Endothelial cell of umbilical vein (primary cell): ENCODE results near the gene NECTIN4. TPM values are rescaled to one million over a fixed set of nuclear protein-coding genes. Genes with fewer than 3 reads are reported as not detected.

ENCODE experiments used
- BruUV-seq: library from RNA; stranded (reverse); fragments of 400-500 nt; replicated peaks from 2 replicates; lab custom pipeline; 2021; lab: Mats Ljungman, UMichigan
- CTCF ChIA-PET: fragments of 300-600, 350-600 bp; sonication (Branson Sonifier 250); formaldehyde crosslinking; loops from one replicate; lab custom pipeline; 2021; ENCODE audit warnings: antibody characterized with exemption, inconsistent platforms; lab: Charles Lee
- POLR2A ChIA-PET: fragments of 300-600, 350-600 bp; sonication (Branson Sonifier 250); formaldehyde crosslinking; loops from one replicate; lab custom pipeline; 2021; ENCODE audit warnings: antibody characterized with exemption, inconsistent platforms; lab: Charles Lee
- DNase-seq: peaks from one replicate; pipeline ENCODE4 v3.0.0-alpha.2; 2011; ENCODE audit warnings: low read depth, low spot score
- FAIRE-seq: peaks from 2 replicates; lab custom pipeline; 2011; peaks lifted over from hg19 to GRCh38; lab: Jason Lieb, UNC
- H2AFZ ChIP-seq: 2 replicates; pipeline ENCODE4 v1.6.0; 2012; ENCODE audit warnings: low read depth, low read length, control low read depth, inconsistent platforms
- H3K27ac ChIP-seq: 2 replicates; pipeline ENCODE4 v1.5.1; 2011; ENCODE audit warnings: low read depth, mild to moderate bottlenecking, control low read depth, low read length, moderate library complexity; ENCODE audit not compliant: insufficient read depth
- H3K27me3 ChIP-seq, 2 experiments: 2 replicates each; pipeline versions ENCODE4 v1.6.0 to v1.6.1; 2011; ENCODE audit warnings: low read length in 2 of 2, mixed read lengths in 1 of 2; ENCODE audit not compliant: control insufficient read depth in 2 of 2, insufficient read depth in 2 of 2
- H3K36me3 ChIP-seq, 2 experiments: 2 replicates in 1 of 2; 3 replicates in 1 of 2; pipeline ENCODE4 v1.5.1; 2011; ENCODE audit warnings: low read length in 2 of 2, mild to moderate bottlenecking in 1 of 2, moderate library complexity in 1 of 2; ENCODE audit not compliant: control insufficient read depth in 2 of 2, insufficient read depth in 2 of 2; ENCODE audit errors: extremely low read depth in 1 of 2
- H3K4me1 ChIP-seq: 3 replicates; pipeline ENCODE4 v1.5.1; 2011; ENCODE audit warnings: mild to moderate bottlenecking, low read length; ENCODE audit not compliant: control insufficient read depth, insufficient read depth; ENCODE audit errors: extremely low read depth
- H3K4me2 ChIP-seq: 2 replicates; pipeline ENCODE4 v1.6.1; 2011; ENCODE audit warnings: low read length, control low read depth, mixed read lengths; ENCODE audit not compliant: insufficient read depth
- H3K4me3 ChIP-seq, 3 experiments: fragments of 200-600 bp in 1 of 3; sonication (generic), shearing (Covaris generic) in 1 of 3; replicated peaks in 1 of 3; 2 replicates each; pipeline ENCODE4 v1.5.1; 2011 to 2016; ENCODE audit warnings: control low read depth in 3 of 3, low read length in 3 of 3, mild to moderate bottlenecking in 2 of 3, inconsistent platforms in 1 of 3, low read depth in 1 of 3, moderate library complexity in 1 of 3; ENCODE audit not compliant: insufficient read depth in 1 of 3
- H3K79me2 ChIP-seq: 2 replicates; pipeline ENCODE4 v1.6.0; 2012; ENCODE audit warnings: low read length, inconsistent platforms; ENCODE audit not compliant: control insufficient read depth, insufficient read depth
- H3K9ac ChIP-seq: replicated peaks from 2 replicates; pipeline ENCODE3; 2011; ENCODE audit warnings: low read length, control low read depth; ENCODE audit not compliant: insufficient read depth; ENCODE audit errors: extremely low read depth
- H3K9me1 ChIP-seq: replicated peaks from 3 replicates; pipeline ENCODE4 v1.6.0; 2011; ENCODE audit warnings: mild to moderate bottlenecking, low read length; ENCODE audit not compliant: control insufficient read depth, insufficient read depth; ENCODE audit errors: extremely low read depth
- H3K9me3 ChIP-seq: replicated peaks from 2 replicates; pipeline ENCODE4 v1.5.1; 2012; ENCODE audit warnings: low read length, inconsistent platforms; ENCODE audit not compliant: control insufficient read depth, insufficient read depth
- H4K20me1 ChIP-seq: replicated peaks from 2 replicates; pipeline ENCODE3; 2011; ENCODE audit warnings: mild to moderate bottlenecking, low read length; ENCODE audit not compliant: control insufficient read depth, insufficient read depth; ENCODE audit errors: extremely low read depth
- EZH2 ChIP-seq: IDR thresholded peaks from 2 replicates; pipeline ENCODE4 v1.6.1; 2012; ENCODE audit warnings: borderline replicate concordance, low read depth, mild to moderate bottlenecking, moderate library complexity, low read length, inconsistent platforms; ENCODE audit not compliant: severe bottlenecking
- FOS ChIP-seq: IDR thresholded peaks from 2 replicates; pipeline ENCODE4 v1.6.1; 2011; ENCODE audit warnings: mild to moderate bottlenecking, low read length, moderate library complexity, borderline replicate concordance; ENCODE audit not compliant: insufficient read depth
- GATA2 ChIP-seq: IDR thresholded peaks from 2 replicates; pipeline ENCODE4 v1.7.0; 2011; ENCODE audit warnings: low read depth, mild to moderate bottlenecking, moderate library complexity, mixed read lengths, low read length; ENCODE audit not compliant: insufficient read length, insufficient read depth
- JUN ChIP-seq: IDR thresholded peaks from 2 replicates; pipeline ENCODE4 v1.6.1; 2011; ENCODE audit warnings: borderline replicate concordance, low read depth; ENCODE audit not compliant: insufficient read length, insufficient read depth
- MYC ChIP-seq: IDR thresholded peaks from one replicate; pipeline ENCODE4 v1.6.1; 2011; ENCODE audit warnings: mild to moderate bottlenecking, low read depth, low read length
- POLR2A ChIP-seq: IDR thresholded peaks from 2 replicates; pipeline ENCODE4 v1.6.1; 2012; ENCODE audit warnings: low read depth, mild to moderate bottlenecking, control low read depth, low read length
- POLR2AphosphoS5 ChIP-seq: IDR thresholded peaks from 2 replicates; pipeline ENCODE4 v1.6.1; 2012; ENCODE audit warnings: low read depth, mild to moderate bottlenecking, control low read depth, low read length, moderate library complexity; ENCODE audit not compliant: insufficient read depth
- dilution Hi-C: fragments of 300-500 bp; cut with MboI; formaldehyde crosslinking; loops from one replicate; pipeline ENCODE4 v1.15.0; 2019; ENCODE audit warnings: low sequenced_read_pairs; ENCODE audit not compliant: extremely low pct_ligation_motif_present
- intact Hi-C: fragments of 100-400 bp; cut with micrococcal nuclease; formaldehyde crosslinking; loops from one replicate; pipeline ENCODE4 v1.10.0; 2022
- polyA plus RNA-seq, 4 experiments: library from polyadenylated mRNA; depleted of rRNA in 3 of 4; stranded (reverse) in 3 of 4; unstranded in 1 of 4; fragments of >200 nt; gene quantifications; 2 replicates each; pipeline versions ENCODE4 v1.2.1 to v1.2.3, GENCODE V29; 2011 to 2012; ENCODE audit warnings: missing spikeins in 1 of 4
- total RNA-seq: library from RNA; stranded (reverse); gene quantifications from 2 replicates; pipeline ENCODE4 v1.2.3, GENCODE V29; 2021
- TF ChIP-seq, protein P1 (sequence below), 2 donors: IDR thresholded peaks; 1 replicate in 1 of 2; 2 replicates in 1 of 2; pipeline ENCODE4 v1.5.1; 2011; ENCODE audit warnings: low read length in 2 of 2, mild to moderate bottlenecking in 2 of 2, moderate library complexity in 2 of 2, control low read depth in 1 of 2, inconsistent platforms in 1 of 2, low read depth in 1 of 2; ENCODE audit not compliant: insufficient read depth in 1 of 2; ENCODE audit errors: extremely low read depth in 1 of 2
- TF ChIP-seq, protein P2 (sequence below): IDR thresholded peaks from 2 replicates; pipeline ENCODE4 v1.6.1; 2011; ENCODE audit not compliant: insufficient read depth, insufficient read length

Gene NECTIN4
- total and polyA plus RNA-seq, 2 donors (not counting 3 experiments of a cell fraction or from before 2014, with no cell fraction given): 0.15 to 0.58 TPM

DNA sequence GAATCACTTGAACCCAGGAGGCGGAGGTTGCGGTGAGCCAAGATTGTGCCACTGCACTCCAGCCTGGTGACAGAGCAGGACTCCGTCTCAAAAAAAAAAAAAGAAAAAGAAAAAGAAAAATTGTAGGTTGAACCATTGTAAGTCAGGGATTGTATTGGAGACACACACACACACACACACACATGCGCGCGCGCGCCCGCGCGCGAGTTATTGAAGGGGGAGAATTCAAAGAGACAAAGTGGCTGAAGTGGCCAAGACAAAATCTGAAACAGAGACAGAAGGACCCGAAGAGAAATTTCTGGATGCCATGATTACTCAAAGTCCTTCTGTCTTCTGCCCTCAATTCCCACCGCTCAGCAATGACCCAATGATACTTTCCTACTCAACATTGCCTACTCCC lies 5.1 kb upstream of the NECTIN4 start:
- Histone ChIP-seq H3K79me2 (no peaks in the 10 kb centered on the region), H3K9ac (no peak overlapping the region), H3K9me1 (no peaks in the 10 kb centered on the region), H3K4me2 (no peak overlapping the region), H3K36me3 (peaks cover 0 to 2% of the 10 kb centered on the region in 2 experiments), H3K27me3 (no peaks in the 10 kb centered on the region), H3K4me1 (peaks cover 8% of the 10 kb centered on the region), H3K27ac (no peak overlapping the region), H3K9me3 (no peaks in the 10 kb centered on the region), H3K4me3 (no peak overlapping the region), H2AFZ (no peak overlapping the region), H4K20me1 (no peaks in the 10 kb centered on the region)
- no peak for DNase-seq
- dilution Hi-C loops (no loop called here), intact Hi-C loops (no loop called here)
- POLR2A ChIA-PET: no interaction called here
- no TSS peak for BruUV-seq
- FAIRE-seq: no peak
- CTCF ChIA-PET: interaction anchor here (1.3 to 7.6 kb wide), 2 partner anchors 98 to 104 kb away, joined by 4 to 197 read pairs; no protein-coding TSS in a partner anchor
- no peak for TF ChIP-seq FOS
- no peak for TF ChIP-seq POLR2A
- TF ChIP-seq JUN: no peak
- no peak for TF ChIP-seq POLR2AphosphoS5
- TF ChIP-seq, protein P1, sequence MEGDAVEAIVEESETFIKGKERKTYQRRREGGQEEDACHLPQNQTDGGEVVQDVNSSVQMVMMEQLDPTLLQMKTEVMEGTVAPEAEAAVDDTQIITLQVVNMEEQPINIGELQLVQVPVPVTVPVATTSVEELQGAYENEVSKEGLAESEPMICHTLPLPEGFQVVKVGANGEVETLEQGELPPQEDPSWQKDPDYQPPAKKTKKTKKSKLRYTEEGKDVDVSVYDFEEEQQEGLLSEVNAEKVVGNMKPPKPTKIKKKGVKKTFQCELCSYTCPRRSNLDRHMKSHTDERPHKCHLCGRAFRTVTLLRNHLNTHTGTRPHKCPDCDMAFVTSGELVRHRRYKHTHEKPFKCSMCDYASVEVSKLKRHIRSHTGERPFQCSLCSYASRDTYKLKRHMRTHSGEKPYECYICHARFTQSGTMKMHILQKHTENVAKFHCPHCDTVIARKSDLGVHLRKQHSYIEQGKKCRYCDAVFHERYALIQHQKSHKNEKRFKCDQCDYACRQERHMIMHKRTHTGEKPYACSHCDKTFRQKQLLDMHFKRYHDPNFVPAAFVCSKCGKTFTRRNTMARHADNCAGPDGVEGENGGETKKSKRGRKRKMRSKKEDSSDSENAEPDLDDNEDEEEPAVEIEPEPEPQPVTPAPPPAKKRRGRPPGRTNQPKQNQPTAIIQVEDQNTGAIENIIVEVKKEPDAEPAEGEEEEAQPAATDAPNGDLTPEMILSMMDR (IDR thresholded peaks at IDR 0.05; ENCODE audit: extremely low read depth in 1 of 2, insufficient read depth in 1 of 2, low read depth in 1 of 2, low read length in 2 of 2): no peak
- TF ChIP-seq, protein P2, sequence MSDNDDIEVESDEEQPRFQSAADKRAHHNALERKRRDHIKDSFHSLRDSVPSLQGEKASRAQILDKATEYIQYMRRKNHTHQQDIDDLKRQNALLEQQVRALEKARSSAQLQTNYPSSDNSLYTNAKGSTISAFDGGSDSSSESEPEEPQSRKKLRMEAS: no peak
- TF ChIP-seq GATA2: no peak
- TF ChIP-seq EZH2: no peak
- TF ChIP-seq MYC: no peak
